ENCODE measurements around the gene DACH2. TPM values are rescaled to one million over a fixed set of nuclear protein-coding genes. Genes with fewer than 3 reads are reported as not detected.
"Not testable (repeated sequence)": the region's sequence is repeated elsewhere in the genome, so short reads cannot be mapped to it uniquely, and the experiment has no call there.

The DACH2 gene
- total and polyA plus RNA-seq, 2 donors from 2014 or later = 0.47 to 1.1 TPM

GRCh38 chrX:86154553-86154952, 6.3 kb downstream of the DACH2 start:
- TF ChIP-seq CTCF (IDR thresholded peaks at IDR 0.05; ENCODE audit: borderline replicate concordance, extremely low read depth, insufficient read depth) = no peak
- DNase-seq (no peak), FAIRE-seq (no peak)

GRCh38 chrX:86171366-86171765, 23.1 kb downstream of the DACH2 start:
- no peaks in the 10 kb centered on the region for H3K27me3 ChIP-seq (ENCODE audit: control insufficient read depth, insufficient read depth, low read length)
- DNase-seq (peak in 2 of 5 donors; percentile 9 to 14), FAIRE-seq (no peak)
- H3K27ac ChIP-seq (ENCODE audit: low read depth in 2 of 2, low read length in 2 of 2) = no peak overlapping the region
- H3K9ac ChIP-seq (ENCODE audit: low read length in 3 of 3) = no peak overlapping the region
- no peaks in the 10 kb centered on the region for H3K4me1 ChIP-seq (ENCODE audit: control insufficient read depth in 2 of 3, insufficient read depth in 2 of 3, low read depth in 1 of 3, low read length in 3 of 3)
- TF ChIP-seq CTCF (IDR thresholded peaks at IDR 0.05; ENCODE audit: borderline replicate concordance, extremely low read depth, insufficient read depth) = no peak
- no peak overlapping the region for H3K4me3 ChIP-seq (ENCODE audit: low read length in 3 of 3)
- H3K9me3 ChIP-seq (ENCODE audit: control insufficient read depth in 2 of 3, insufficient read depth in 1 of 3, low read length in 3 of 3) = no peaks in the 10 kb centered on the region
- H3K36me3 ChIP-seq (ENCODE audit: control insufficient read depth in 2 of 3, insufficient read depth in 3 of 3, low read length in 3 of 3) = no peaks in the 10 kb centered on the region
- intact Hi-C loops (cut with DNase I) = no loop called here

More at GRCh38 chrX:86154553-86154952, 6.3 kb downstream of the DACH2 start:
- H3K4me1 ChIP-seq (ENCODE audit: control insufficient read depth in 2 of 3, insufficient read depth in 2 of 3, low read depth in 1 of 3, low read length in 3 of 3) = no peaks in the 10 kb centered on the region
- H3K27me3 ChIP-seq (ENCODE audit: control insufficient read depth, insufficient read depth, low read length) = peaks cover 3% of the 10 kb centered on the region
- intact Hi-C loops (cut with DNase I) = no loop called here
- no peaks in the 10 kb centered on the region for H3K36me3 ChIP-seq (ENCODE audit: control insufficient read depth in 2 of 3, insufficient read depth in 3 of 3, low read length in 3 of 3)
- no peak overlapping the region for H3K4me3 ChIP-seq (ENCODE audit: low read length in 3 of 3)
- no peak overlapping the region for H3K9ac ChIP-seq (ENCODE audit: low read length in 3 of 3)
- H3K9me3 ChIP-seq (ENCODE audit: control insufficient read depth in 2 of 3, insufficient read depth in 1 of 3, low read length in 3 of 3) = no peaks in the 10 kb centered on the region
- no peak overlapping the region for H3K27ac ChIP-seq (ENCODE audit: low read depth in 2 of 2, low read length in 2 of 2)

GRCh38 chrX:86178906-86179305, 30.7 kb downstream of the DACH2 start:
- H3K4me3 ChIP-seq (ENCODE audit: low read length in 3 of 3) = no peak overlapping the region
- no peak for TF ChIP-seq CTCF (IDR thresholded peaks at IDR 0.05; ENCODE audit: borderline replicate concordance, extremely low read depth, insufficient read depth)
- H3K9me3 ChIP-seq (ENCODE audit: control insufficient read depth in 2 of 3, insufficient read depth in 1 of 3, low read length in 3 of 3) = no peaks in the 10 kb centered on the region
- H3K4me1 ChIP-seq (ENCODE audit: control insufficient read depth in 2 of 3, insufficient read depth in 2 of 3, low read depth in 1 of 3, low read length in 3 of 3) = no peaks in the 10 kb centered on the region
- intact Hi-C loops (cut with DNase I) = no loop called here
- no peaks in the 10 kb centered on the region for H3K36me3 ChIP-seq (ENCODE audit: control insufficient read depth in 2 of 3, insufficient read depth in 3 of 3, low read length in 3 of 3)
- FAIRE-seq (no peak), DNase-seq (no peak)
- no peak overlapping the region for H3K9ac ChIP-seq (ENCODE audit: low read length in 3 of 3)
- H3K27ac ChIP-seq (ENCODE audit: low read depth in 2 of 2, low read length in 2 of 2) = no peak overlapping the region
- no peaks in the 10 kb centered on the region for H3K27me3 ChIP-seq (ENCODE audit: control insufficient read depth, insufficient read depth, low read length)

- intact Hi-C loops (cut with DNase I); H3K9me3 ChIP-seq (ENCODE audit: control insufficient read depth in 2 of 3, insufficient read depth in 1 of 3, low read length in 3 of 3); H3K9ac ChIP-seq (ENCODE audit: low read length in 3 of 3); H3K4me3 ChIP-seq (ENCODE audit: low read length in 3 of 3); H3K27me3 ChIP-seq (ENCODE audit: control insufficient read depth, insufficient read depth, low read length); FAIRE-seq; DNase-seq; H3K36me3 ChIP-seq (ENCODE audit: control insufficient read depth in 2 of 3, insufficient read depth in 3 of 3, low read length in 3 of 3); H3K4me1 ChIP-seq (ENCODE audit: control insufficient read depth in 2 of 3, insufficient read depth in 2 of 3, low read depth in 1 of 3, low read length in 3 of 3); H3K27ac ChIP-seq (ENCODE audit: low read depth in 2 of 2, low read length in 2 of 2): not testable (repeated sequence)
Measured at GRCh38 chrX:86181325-86181724, 33.1 kb downstream of the DACH2 start.
